ENCODE results near the gene LDB2. TPM values are rescaled to one million over a fixed set of nuclear protein-coding genes. Genes with fewer than 3 reads are reported as not detected.

LDB2 gene
- total and polyA plus RNA-seq, 2 of the 8 experiments (the other 6 are each of a cell fraction or from before 2014, with no cell fraction given) = 57.0 to 140 TPM

DNA sequence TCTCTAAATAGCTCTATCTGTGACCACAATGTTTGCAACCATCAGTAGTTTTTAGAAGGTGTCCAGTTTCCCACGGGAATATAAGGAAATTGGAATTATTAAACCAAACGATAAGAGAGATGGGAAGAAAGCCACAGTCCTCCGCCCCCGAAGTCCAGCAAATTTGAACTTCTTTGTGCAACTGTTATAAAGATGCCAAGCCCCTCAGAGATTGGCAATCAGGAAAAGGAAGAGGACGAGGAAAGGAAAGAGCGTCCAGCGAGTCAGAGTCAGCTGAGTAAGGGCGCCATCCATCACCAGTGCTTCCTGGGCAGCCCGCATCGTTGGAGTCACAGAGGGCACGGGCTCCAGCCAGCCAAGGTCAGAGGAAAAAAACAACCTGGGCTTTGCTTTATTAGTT, 35.7 kb downstream of the LDB2 start:
- Histone ChIP-seq H3K4me1 (replicated peaks in 1 of 4; ENCODE audit: control insufficient read depth in 3 of 4, insufficient read depth in 4 of 4, low read length in 3 of 4) (peaks cover 0 to 13% (median 11%) of the 10 kb centered on the region in 4 experiments; a peak in 5 of 7 replicates), H4K5ac (ENCODE audit: insufficient read length, low read depth, low read length) (no peak overlapping the region), H3K18ac (ENCODE audit: extremely low read depth, low read length) (no peak overlapping the region), H3K56ac (replicated peaks; ENCODE audit: insufficient read length, low read depth, low read length) (no peak overlapping the region), H2AK5ac (ENCODE audit: low read depth, low read length) (no peak overlapping the region), H3K79me1 (ENCODE audit: low read depth, low read length) (0 out of 2 replicates have a peak, but pooled peaks cover 2% of the 10 kb centered on the region), H3K23me2 (ENCODE audit: low read depth, low read length) (no peaks in the 10 kb centered on the region), H3K9ac (replicated peaks in 1 of 4; ENCODE audit: extremely low read depth in 1 of 4, low read depth in 3 of 4, low read length in 3 of 4) (no peak overlapping the region), H3K4me3 (ENCODE audit: extremely low read depth in 1 of 4, insufficient read depth in 2 of 4, low read depth in 3 of 4, low read length in 4 of 4) (no peak overlapping the region), H3K4ac (replicated peaks; ENCODE audit: insufficient read length, low read depth, low read length) (no peak overlapping the region), H3K23ac (ENCODE audit: insufficient read length) (no peak overlapping the region), H2BK15ac (ENCODE audit: low read length) (no peak overlapping the region), H3K36me3 (ENCODE audit: control insufficient read depth in 2 of 4, insufficient read depth in 4 of 4, low read length in 3 of 4) (no peaks in the 10 kb centered on the region), H4K91ac (replicated peaks; ENCODE audit: insufficient read length, low read length) (no peak overlapping the region), H2BK120ac (replicated peaks; ENCODE audit: low read depth, low read length) (no peak overlapping the region), H3K79me2 (ENCODE audit: control insufficient read depth in 1 of 2, insufficient read depth in 2 of 2, low read length in 2 of 2) (peaks cover 4 to 69% of the 10 kb centered on the region in 2 experiments; a peak in 2 of 4 replicates), H4K8ac (ENCODE audit: extremely low read depth, insufficient read depth, low read length) (no peak overlapping the region), H3K27me3 (replicated peaks in 1 of 4; ENCODE audit: control insufficient read depth in 3 of 4, extremely low read depth in 1 of 4, insufficient read depth in 3 of 4, low read length in 3 of 4) (no peaks in the 10 kb centered on the region), H3K9me3 (ENCODE audit: insufficient read depth in 2 of 2, low read depth in 1 of 2, low read length in 1 of 2) (no peaks in the 10 kb centered on the region), H4K20me1 (replicated peaks in 1 of 2; ENCODE audit: control insufficient read depth in 1 of 2, insufficient read depth in 2 of 2, low read length in 2 of 2) (no peaks in the 10 kb centered on the region), H2BK12ac (ENCODE audit: low read depth, low read length) (no peak overlapping the region), H2BK5ac (ENCODE audit: low read depth, low read length) (no peak overlapping the region), H2AFZ (ENCODE audit: low read length) (no peak overlapping the region), H3K4me2 (ENCODE audit: insufficient read depth in 1 of 2, low read depth in 2 of 2, low read length in 2 of 2) (no peak overlapping the region), H2BK20ac (ENCODE audit: low read length) (no peak overlapping the region), H3K14ac (ENCODE audit: insufficient read length) (no peak overlapping the region), H3K27ac (ENCODE audit: low read depth, low read length) (no peak overlapping the region)
- TF ChIP-seq RXRA (IDR thresholded peaks at IDR 0.05; ENCODE audit: insufficient read depth, low read depth, low read length) (no peak), CHD2 (IDR thresholded peaks at IDR 0.05; ENCODE audit: low read length) (no peak), POLR2A (IDR thresholded peaks at IDR 0.05; ENCODE audit: control extremely low read depth in 1 of 2, low read depth in 2 of 2, low read length in 2 of 2) (no peak), RFX5 (IDR thresholded peaks at IDR 0.05; ENCODE audit: borderline replicate concordance, low read depth, low read length) (no peak), JUND (IDR thresholded peaks at IDR 0.05; ENCODE audit: low read length) (no peak), TAF7 (optimal IDR thresholded peaks at IDR 0.05; ENCODE audit: borderline replicate concordance, low read depth, low read length) (no peak), BCL11A (IDR thresholded peaks at IDR 0.05; ENCODE audit: low read depth in 2 of 2, low read length in 2 of 2) (no peak), CHD1 (IDR thresholded peaks at IDR 0.05; ENCODE audit: low read depth, low read length) (no peak), NANOG (IDR thresholded peaks at IDR 0.05; ENCODE audit: insufficient read depth, low read depth, low read length, poor library complexity, severe bottlenecking) (no peak), KDM5A (IDR thresholded peaks at IDR 0.05; ENCODE audit: low read length) (no peak), NRF1 (IDR thresholded peaks at IDR 0.05; ENCODE audit: low read depth, low read length) (no peak), CREB1 (IDR thresholded peaks at IDR 0.05) (no peak), TAF1 (IDR thresholded peaks at IDR 0.05; ENCODE audit: low read depth, low read length) (no peak), CEBPB (IDR thresholded peaks at IDR 0.05; ENCODE audit: low read depth, low read length) (no peak), EZH2 (IDR thresholded peaks at IDR 0.05; ENCODE audit: low read depth, low read length, severe bottlenecking) (no peak), HDAC2 (IDR thresholded peaks at IDR 0.05; ENCODE audit: borderline replicate concordance in 1 of 2, low read depth in 2 of 2, low read length in 2 of 2) (no peak)
- FAIRE-seq (no peak), DNase-seq (ENCODE audit: low read depth in 1 of 2, low spot score in 2 of 2) (no peak)
- POLR2A ChIA-PET (ENCODE audit: partially characterized antibody) = no interaction called here
- WGBS, 2 experiments (ENCODE audit: extremely low coverage in 1 of 2, insufficient coverage in 1 of 2, insufficient read length in 1 of 2, insufficient replicate concordance in 2 of 2, low coverage in 1 of 2, low lambda C conversion rate in 2 of 2, missing lambda C conversion rate in 1 of 2) = 95% methylated on average over 11 of the region's 11 CpGs; no CpG with 5 or more reads in 1 of the 2 experiments
- CTCF ChIA-PET (ENCODE audit: partially characterized antibody) = interaction anchor here (0.7 to 1.3 kb wide), 5 partner anchors 12 to 484 kb away, joined by 3 to 4 read pairs (median 3); no protein-coding TSS in a partner anchor

All from H1 (cell line).